ENCODE measurements around the gene IFT22.
A peak's percentile ranks its signal among the peaks of the same experiment; 100 is the strongest.
"Not testable (repeated sequence)": the region's sequence is repeated elsewhere in the genome, so short reads cannot be mapped to it uniquely, and the experiment has no call there.

IFT22 gene

DNA sequence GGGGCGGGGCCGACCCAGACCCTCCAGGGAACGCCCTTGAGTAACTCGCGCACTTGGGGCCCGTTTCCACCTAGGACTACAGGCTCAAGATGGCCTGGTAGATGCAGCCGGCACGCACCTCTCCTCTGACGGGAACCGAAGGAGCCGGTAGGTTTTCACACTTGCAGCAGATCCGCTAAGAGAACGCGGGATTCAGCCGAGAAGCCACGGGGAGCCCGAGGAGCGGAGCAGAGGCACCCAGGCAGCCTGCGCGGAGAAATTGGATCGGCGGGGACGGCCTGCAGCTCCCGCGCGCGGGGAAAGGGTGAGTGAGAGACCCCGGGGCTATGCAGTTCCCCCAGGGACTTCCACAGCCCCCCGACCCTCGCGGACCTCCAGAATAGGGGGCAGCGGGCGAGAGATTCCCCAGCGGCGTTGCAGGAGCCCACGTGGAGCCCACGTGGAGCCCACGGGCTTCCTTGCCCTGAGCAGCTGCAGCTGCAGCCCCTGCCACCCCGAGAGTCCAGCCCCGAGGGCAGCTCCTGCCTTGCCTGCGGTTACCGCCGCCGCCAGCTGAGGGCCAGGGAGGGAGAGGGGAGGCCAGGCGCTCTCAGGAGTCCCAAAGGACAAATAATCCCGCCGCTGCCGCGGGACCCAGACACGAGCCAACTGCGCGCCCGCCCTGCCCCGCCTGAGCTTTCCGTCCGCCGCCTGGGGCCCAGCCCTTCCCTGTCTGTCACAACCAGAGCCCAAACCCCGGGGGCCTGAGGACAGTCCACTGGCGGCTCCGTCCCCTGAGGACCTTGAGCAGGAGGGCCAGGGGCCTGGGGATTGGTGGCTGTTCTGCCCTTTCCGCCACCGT, 13.1 kb downstream of the IFT22 start:
- DNase-seq, result peak; percentile 51 to 67

DNA sequence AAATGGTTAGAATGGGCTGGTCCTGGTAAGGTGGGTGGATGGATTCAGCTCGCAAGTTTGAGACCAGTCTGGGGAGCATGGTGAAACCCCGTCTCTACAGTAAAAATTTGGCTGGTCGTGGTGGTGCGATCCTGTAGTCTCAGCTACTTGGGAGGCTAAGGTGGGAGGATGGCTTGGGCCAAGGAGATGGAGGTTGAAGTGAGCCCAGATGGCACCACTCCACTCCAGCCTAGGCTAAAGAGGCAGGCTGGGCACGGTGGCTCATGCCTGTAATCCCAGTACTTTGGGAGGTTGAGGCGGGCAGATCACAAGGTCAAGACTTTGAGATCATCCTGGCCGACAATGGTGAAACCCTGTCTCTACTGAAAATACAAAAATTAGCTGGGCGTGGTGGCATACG, 15.3 kb downstream of the IFT22 start:
- no peak for DNase-seq

DNA sequence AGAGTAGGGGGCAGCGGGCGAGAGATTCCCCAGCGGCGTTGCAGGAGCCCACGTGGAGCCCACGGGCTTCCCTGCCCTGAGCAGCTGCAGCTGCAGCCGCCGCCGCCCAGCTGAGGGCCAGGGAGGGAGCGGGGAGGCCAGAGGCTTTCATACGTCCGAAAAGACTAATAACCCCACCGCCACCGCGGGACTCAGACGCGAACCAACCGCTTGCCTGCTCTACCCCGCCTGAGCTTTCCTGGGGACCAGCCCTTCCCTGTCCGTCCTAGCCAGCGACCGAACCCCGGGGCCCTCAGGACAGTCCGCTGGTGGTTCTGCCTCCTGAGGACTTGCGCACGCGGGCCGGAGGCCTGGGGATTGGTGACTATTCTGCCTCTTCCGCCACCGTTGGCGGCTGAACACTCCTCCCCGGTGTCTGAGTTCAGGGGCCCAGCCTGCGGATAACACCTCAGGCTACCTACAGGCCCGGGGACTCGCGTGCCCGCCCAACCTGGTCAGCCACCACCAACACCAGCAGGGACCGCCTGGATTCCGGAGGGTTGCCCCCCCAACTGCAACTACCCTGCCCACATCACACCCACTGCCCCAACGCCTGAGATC, 18.4 kb downstream of the IFT22 start:
- no peak for DNase-seq

DNA sequence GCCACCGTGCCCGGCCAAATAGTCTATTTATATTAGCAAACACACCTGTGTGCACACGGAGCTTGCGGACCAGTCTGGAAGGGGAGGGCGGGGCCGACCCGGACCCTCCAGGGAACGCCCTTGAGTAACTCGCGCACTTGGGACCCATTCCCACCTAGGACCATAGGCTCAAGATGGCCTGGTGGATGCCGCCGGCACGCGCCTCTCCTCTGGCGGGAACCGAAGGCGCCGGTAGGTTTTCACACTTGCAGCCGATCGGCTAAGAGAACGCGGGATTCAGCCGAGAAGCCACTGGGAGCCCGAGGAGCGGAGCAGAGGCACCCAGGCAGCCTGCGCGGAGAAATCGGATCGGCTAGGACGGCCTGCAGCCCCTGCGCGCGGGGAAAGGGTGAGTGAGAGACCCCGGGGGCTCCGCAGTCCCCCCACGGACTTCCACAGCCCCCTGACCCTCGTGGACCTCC, 18.9 kb downstream of the IFT22 start:
- no peak for DNase-seq

DNA sequence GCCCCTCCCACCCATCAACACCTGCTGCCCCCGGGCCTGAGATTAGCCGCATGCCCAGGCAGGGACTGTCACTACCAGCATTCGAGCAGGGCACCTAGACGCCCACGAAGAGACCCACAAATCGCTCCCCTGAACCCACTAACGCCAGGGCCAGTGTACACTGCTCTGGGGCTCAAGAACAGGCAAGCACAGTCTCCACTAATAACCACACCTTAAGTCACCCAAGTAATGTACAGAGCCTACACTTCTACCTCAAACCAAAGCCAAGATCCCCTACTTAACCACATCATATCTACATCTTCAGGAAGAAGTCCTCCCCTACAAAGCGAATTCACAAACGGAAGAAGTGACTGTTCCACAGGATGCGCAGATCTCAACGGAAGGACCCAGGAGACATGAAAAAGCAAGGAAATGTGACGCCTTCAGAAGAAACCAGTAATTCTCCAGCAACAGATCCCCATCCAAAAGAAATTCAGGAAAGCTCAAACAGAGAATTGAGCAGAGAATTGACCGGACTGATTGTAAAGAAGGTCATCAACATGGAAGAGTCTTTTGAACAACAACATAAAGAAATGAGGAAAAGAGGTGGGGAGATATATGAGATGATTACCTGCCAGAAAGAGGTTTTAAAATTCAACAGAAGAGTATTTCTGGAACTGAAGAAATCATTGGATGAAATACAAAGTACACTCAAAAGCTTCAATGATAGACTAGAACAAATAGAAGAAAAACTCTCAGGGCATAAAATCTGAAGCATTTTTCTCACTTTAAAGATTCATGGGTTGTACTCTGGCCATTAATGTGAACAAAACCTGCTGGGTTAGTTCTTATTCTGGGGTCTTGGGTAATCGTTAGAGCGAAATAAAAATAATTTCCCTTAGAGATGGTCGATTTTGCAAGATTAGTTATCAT, 20.9 kb downstream of the IFT22 start:
- DNase-seq, result no peak

DNA sequence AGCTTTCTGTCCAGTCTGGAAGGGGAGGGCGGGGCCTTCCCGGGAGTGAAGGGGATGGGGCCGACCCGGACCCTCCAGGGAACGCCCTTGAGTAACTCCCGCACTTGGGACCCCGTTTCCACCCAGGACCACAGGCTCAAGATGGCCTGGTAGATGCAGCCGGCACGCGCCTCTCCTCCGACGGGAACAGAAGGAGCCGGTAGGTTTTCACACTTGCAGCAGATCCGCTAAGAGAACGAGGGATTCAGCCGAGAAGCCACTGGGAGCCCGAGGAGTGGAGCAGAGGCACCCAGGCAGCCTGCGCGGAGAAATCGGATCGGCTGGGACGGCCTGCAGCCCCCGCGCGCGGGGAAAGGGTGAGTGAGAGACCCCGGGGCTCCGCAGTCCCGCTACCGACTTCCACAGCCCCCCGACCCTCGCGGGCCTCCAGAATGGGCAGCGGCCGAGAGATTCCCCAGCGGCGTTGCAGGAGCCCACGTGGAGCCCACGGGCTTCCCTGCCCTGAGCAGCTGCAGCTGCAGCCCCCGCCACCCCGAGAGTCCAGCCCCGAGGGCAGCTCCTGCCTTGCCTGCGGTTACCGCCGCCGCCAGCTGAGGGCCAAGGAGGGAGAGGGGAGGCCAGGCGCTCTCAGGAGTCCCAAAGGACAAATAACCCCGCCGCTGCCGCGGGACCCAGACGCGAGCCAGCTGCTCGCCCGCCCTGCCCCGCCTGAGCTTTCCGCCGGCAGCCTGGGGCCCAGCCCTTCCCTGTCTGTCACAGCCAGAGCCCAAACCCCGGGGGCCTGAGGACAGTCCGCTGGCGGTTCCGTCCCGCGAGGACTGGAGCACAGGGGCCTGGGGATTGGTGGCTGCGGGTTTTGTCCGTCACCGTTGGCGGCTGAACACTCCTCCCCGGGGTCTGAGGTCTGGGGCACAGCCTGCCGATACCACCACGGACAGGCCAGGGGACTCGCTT, 21.8 kb downstream of the IFT22 start:
- DNase-seq, result no peak

DNA sequence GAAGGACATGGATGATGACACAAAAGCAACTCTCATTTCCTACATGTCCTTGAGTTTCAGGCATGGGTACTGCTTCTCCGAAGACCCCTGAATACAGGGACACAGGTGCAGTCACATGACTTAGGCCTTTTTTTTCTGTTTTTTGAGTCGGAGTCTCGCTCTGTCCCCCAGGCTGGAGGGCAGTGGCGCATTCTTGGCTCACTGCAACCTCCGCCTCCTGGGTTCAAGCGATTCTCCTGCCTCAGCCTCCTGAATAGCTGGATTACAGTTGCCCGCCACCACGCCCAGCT, 26.8 kb downstream of the IFT22 start:
- no peak for DNase-seq

DNA sequence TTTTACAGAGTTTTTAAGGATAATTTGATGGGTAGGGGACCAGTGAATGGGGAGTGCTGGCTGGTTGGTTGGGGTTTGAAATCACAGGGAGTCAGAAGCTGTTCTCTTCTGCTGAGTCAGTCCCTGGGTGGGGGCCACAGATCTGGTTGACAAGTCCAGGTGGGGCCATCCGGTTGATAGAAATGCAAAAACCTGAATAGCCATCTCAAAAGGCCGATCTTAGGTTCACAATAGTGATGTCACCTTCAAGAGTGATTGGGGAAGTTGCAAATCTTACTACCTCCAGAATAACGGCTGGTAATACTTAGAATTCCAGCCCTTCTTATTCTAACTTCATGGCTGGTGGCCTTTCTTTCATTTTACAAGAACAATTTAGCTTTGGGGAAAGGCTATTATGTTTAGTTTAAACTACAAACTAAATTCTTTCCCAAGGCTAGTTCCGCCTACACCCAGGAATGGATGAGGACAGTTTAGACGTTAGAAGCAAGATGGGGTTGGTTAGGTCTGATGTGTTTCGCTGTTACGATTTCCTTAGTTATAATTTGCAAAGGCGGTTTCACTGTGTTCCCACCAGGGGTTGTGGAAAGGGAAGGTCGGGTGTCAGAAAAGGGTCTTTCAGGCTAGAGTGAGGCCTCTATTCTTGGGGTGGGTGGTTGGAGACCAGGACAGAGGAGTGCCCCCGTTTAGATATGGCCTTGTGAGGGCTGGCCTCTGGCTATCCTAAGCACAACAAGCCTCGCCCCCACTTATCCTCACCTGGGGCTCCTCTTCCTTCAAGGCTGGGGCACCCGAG, 27.4 kb downstream of the IFT22 start:
- DNase-seq, result no peak

DNA sequence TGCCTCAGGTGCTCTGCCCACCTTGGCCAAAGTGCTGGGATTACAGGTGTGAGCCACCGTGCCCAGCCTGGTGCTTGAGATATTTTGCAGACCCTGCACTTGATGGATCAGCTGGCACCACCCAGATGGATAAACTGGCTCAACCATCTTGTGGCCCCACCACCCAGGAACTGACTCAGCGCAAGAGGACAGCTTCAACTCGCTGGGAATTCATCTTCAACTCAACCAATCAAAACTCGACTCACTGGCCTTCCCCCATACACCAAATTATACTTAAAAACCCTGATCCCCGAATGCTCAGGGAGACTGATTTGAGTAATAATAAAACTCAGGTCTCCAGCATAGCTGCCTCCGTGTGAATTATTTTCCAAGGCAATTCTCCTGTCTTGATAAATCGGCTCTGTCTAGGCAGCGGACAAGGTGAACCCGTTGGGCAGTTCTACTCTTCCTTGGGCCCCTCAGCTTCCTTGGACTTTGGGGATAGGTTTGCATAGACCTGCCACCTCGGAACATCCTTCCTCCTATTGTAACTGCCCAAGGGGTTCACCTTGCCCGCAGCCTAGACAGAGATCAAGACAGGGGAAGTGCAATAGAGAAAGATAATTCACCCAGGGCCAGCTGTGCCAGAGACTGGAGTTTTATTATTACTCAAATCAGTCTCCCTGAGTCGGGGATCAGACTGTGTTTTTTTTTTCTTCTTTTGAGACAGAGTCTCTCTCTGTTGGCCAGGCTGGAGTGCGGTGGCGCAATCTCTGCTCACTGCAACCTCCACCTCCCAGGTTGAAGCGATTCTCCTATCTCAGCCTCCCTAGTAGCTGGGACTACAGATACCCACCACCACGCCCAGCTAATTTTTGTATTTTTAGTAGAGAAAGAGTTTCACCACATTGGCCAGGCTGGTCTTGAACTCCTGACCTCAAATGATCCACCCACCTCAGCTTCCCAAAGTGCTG, 28.3 kb downstream of the IFT22 start:
- not testable (repeated sequence) for DNase-seq

DNA sequence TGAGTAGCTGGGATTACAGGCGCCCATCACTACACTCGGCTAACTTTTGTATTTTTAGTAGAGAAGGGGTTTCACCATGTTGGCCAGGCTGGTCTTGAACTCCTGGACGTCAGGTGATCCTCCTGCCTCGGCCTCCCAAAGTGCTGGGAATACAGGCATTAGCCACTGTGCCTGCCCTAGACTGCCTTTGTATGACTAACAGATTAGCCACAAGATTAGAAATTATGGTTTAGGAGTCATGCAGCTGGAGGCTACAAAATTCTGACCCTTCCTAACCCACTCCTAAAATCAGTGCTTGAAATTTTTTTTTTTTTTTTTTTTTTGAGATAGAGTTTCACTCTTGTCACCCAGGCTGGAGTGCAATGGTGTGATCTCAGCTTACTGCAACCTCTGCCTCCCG, 29.0 kb downstream of the IFT22 start:
- not testable (repeated sequence) for DNase-seq

DNA sequence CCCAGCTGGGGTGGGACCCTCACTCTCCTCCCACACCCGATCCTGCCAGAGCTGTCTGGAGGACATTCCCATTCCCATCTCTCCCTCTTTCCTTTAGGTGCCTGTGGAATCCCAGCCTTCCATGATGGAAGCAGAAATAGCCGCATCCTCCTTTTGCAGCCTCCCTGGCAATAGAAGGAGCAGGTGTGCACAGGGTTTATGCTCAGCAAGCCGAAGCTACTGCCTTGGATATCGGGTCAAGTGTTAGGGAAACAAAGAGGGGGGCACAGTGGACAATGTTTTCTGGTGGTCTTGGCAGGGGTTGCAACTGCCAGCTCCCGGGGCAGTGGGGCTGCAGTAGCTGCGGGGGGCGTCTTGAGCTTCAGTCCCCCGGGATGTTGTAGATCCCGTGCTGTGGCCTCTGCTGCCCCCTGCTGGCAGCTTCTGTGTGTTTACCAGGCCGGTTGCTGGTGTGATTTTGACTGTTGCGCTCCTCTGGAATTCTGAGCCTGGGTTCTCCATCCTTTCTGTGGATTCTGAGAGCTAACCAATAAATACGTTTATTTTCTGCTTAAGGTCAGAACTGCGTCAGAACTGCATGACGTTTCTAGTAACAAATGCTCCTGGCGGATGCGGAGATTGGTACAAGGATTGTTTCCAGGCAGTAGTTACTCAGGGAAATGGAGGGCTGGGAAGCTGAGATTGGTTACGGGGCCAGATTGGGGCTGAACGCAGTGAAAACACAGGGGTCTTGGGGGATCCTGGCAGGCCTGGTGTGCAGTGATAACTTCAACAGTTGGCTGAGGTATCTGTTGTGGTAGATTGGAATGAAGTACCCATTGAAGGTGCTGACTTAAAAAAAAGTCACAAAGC, 31.2 kb downstream of the IFT22 start:
- DNase-seq, result peak; percentile 73 to 77

DNA sequence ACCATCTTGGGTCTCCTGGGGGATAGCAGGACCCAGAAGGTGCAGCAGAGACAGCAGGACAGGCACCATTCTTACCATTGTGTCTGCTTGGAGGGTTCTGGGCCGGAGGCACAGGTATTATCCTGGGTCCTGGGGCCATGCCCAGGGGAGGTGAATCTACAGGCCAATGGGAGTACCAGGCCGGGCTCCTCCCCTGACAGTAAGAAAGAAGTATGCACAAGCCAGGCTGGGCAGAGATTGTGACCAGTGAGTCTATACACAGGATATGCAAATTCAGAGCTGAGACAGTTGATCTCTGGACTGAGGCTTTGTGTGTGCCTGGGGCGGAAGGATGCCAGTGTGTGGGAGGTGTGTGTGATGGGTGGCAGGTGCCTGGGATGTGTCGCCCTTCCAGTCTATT, 31.9 kb downstream of the IFT22 start:
- DNase-seq, result not testable (repeated sequence)

DNA sequence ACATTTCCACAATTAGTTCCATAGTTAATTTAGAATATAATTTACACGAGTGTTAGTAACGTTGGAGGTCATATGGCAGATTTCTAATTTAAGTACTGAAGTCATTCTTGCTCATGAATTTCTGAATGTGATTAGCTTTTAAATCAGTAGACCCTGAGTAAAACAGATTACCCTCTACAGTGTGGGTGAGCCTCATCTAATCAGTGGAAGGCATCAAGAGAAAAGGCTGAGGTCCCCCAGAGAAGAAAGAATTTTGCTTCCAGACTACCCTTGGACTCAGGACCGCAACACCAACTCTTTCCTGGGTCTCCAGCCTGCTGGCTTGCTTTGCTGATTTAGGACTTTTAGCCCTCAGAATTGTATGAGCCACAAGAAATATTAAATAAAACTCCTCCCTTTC, 33.2 kb downstream of the IFT22 start:
- no peak for DNase-seq

DNA sequence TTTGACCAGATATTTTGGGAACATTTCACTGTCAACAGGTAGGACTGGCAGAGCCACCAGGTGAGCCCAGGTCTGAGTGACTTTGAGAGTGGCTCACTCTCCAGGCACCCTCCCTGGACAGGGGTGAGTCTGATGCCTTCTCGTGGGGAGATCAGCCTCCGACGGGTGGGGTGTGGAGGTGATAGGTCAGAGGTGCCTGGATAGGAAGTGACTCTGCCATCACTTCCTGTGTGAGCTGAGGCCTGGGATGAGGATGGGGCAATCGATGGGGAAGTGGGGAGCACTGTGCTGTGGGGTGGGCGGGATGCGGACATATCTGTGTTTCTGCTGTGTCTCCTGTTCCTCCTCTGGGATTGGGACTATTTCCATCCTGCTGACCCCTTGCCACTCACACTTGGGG, 34.6 kb downstream of the IFT22 start:
- no peak for DNase-seq

DNA sequence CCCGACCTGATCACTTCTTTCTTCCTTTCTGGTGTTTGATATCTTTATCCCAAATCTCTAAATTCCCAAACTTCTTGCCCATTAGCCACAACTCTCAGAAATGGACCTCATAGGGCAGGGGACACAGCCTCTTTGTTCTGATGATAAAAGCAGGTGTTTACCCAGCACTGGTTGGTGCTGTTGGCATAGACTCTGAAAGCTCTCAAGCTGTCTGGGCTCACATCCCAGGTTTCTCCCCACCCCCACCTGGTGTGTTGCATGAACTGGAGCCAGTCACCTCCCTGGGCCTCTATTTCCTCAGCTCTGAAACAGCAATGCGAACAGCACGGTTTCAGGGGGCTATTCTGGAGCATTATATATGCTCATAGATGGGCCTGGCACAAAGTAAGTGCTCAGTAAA, 35.7 kb downstream of the IFT22 start:
- not testable (repeated sequence) for DNase-seq

DNA sequence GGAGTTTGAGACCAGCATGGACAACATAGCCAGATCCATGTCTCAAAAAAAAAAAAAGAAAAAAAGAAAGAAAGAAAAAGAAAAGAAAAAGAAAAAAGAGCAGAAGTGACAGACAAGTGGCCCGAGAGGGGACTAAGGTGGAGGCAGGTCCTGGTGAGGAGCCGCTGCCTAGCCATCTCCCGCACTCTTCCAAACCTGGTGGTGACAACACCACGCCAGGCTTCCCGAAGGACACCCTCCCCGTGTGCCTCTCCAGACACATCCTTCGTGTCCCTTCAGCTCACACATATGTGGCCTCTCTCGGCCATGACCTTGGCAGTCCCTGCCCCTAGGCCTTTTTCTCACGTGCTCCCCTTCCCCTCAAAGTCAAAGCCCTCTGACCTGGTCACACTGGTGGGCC, 36.4 kb downstream of the IFT22 start:
- DNase-seq, result no peak

DNA sequence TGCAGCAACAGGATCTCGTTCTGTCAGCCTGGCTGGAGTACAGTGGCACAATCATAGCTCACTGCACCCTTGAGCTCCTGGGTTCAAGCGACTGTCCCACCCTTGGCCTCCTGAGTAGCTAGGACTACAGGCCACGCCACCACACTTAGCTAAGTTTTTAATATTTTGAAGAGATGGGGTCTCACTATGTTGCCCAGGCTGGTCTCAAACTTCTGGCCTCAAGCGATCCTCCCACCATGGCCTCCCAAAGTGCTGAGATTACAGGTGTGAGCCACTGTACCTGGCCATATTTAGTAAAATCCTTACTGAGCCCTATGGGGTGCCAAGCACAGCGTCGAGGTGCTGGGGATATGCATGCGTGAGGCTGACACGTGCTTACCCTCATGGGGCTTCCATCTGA, 40.7 kb downstream of the IFT22 start:
- not testable (repeated sequence) for DNase-seq

DNA sequence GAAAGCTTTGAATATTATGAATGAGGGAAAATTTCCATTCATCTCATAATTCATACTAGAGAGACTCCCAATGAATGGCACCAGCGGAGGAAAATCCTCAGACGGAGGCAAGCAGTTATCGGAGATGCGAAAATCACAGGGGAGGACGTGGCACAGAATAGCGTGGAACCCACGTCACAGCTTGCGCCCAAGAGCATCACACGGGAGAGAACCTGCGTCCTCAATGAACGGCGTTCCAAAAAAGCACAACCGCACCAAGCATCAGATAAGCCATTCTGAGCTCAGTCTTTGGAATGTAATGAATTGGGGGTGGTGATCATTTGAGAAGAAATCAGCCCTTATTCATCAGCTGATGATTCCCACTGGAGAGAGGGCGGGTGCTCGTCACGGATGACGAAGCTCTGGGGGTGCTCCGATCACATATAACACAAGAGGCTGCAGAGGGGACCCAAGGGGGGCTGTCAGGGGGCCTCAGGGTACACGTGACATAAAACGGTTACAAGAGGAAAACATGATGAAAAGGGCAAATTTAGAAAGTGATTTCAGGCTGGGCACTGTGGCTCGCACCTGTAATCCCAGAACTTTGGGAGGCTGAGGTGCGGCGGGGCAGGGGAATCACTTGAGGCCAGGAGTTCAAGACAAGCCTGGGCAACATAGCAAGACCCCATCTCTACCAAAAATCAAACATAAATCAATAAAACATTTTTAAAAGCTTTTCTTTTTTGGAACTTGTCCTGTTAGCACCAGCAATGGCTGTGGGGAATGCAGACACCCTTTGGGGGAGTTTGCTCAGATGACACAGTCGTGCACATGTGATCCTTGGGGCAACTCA, 42.9 kb downstream of the IFT22 start:
- DNase-seq, result no peak
